Mucosa of rectum (tissue), 2 donors: ENCODE data around the gene ADARB2.

Source experiments
- H3K27ac ChIP-seq, 2 donors: one replicate each; pipeline ENCODE4 v1.7.0; 2013; ENCODE audit warnings: inconsistent platforms in 2 of 2, low read depth in 2 of 2, low read length in 2 of 2
- H3K27me3 ChIP-seq, 2 donors: one replicate each; pipeline ENCODE4 v1.7.0; 2013; ENCODE audit warnings: low read length in 2 of 2; ENCODE audit not compliant: control insufficient read depth in 2 of 2, insufficient read depth in 2 of 2
- H3K36me3 ChIP-seq, 2 donors: one replicate each; pipeline ENCODE4 v1.7.0; 2013; ENCODE audit warnings: low read length in 2 of 2; ENCODE audit not compliant: control insufficient read depth in 2 of 2, insufficient read depth in 2 of 2
- H3K4me1 ChIP-seq, 2 donors: one replicate each; pipeline ENCODE4 v1.7.0; 2013; ENCODE audit warnings: low read length in 2 of 2, mild to moderate bottlenecking in 1 of 2; ENCODE audit not compliant: control insufficient read depth in 2 of 2, insufficient read depth in 2 of 2
- H3K4me3 ChIP-seq, 2 donors: one replicate each; pipeline ENCODE4 v1.7.0; 2013; ENCODE audit warnings: low read length in 2 of 2
- H3K9ac ChIP-seq, 2 donors: one replicate each; pipeline ENCODE4 v1.7.0; 2013; ENCODE audit warnings: low read length in 2 of 2, low read depth in 1 of 2, mild to moderate bottlenecking in 1 of 2
- H3K9me3 ChIP-seq, 2 donors: one replicate each; pipeline ENCODE4 v1.7.0; 2013; ENCODE audit warnings: low read length in 2 of 2; ENCODE audit not compliant: control insufficient read depth in 2 of 2
- donor health status: healthy.
- donor health status: Normal muscosa, but diverticular disease.

Gene ADARB2

DNA sequence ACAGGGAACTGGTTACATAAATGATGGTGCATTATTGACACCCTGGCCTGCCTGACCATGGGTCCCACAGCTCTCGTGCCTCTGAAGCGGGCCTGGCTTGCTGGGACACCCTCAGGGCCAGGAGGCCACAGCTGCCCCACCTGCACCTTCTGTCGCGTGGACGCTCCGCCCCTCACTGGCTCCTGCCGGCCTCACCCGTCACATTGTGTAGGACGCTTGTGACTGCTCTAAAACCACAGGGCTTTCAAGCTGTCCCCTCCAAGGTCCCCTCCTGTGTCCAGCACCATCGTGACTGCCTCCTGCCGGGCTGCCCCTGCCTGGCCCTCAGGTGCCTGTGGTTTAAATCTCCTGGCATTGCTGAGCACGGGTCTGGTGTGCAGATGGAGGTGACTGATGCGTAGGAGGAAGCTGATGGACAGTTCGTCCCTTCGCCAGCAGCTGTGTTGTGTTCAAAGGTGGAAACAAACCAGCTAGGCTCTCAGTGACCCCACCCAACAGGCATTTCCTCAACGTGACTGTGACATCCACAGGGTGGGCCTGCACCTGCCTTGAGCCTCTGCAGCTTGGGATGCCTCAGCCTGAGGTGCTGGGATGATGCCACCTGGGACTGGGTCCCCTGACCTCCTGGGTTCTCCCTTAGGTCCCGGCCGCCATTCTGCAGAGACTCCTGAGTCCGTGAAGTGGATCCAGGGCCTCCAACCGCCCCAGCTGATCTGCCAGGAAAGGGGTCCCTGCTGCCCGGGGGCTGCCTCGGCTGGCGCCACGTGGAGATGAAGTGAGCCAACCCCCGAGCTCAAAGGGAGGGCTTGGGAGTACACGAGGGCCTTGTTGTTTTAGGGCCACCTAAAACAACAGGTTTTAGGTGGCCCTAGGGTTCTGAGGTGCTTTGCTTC, 532.6 kb downstream of the ADARB2 start:
- Histone ChIP-seq H3K36me3 (no peaks in the 10 kb centered on the region), H3K4me3 (no peak overlapping the region), H3K9ac (no peak overlapping the region), H3K27me3 (no peaks in the 10 kb centered on the region), H3K27ac (no peak overlapping the region), H3K9me3 (no peaks in the 10 kb centered on the region), H3K4me1 (no peaks in the 10 kb centered on the region)

GRCh38 chr10:1203704-1204103, 533.6 kb downstream of the ADARB2 start:
- Histone ChIP-seq H3K4me1 (peaks cover 0 to 3% of the 10 kb centered on the region in 2 donors), H3K36me3 (no peaks in the 10 kb centered on the region), H3K27ac (no peak overlapping the region), H3K9ac (no peak overlapping the region), H3K9me3 (no peaks in the 10 kb centered on the region), H3K27me3 (no peaks in the 10 kb centered on the region), H3K4me3 (no peak overlapping the region)

- no peaks in the 10 kb centered on the region for H3K27me3 ChIP-seq
- H3K36me3 ChIP-seq = no peaks in the 10 kb centered on the region
- H3K9me3 ChIP-seq = no peaks in the 10 kb centered on the region
- H3K4me1 ChIP-seq = peaks cover 0 to 4% of the 10 kb centered on the region in 2 donors
- no peak overlapping the region for H3K4me3 ChIP-seq
- no peak overlapping the region for H3K9ac ChIP-seq
- no peak overlapping the region for H3K27ac ChIP-seq
These were observed 534.1 kb downstream of the ADARB2 start for GRCh38 chr10:1203216-1203615.

GRCh38 chr10:1202343-1202742, 535.0 kb downstream of the ADARB2 start:
- Histone ChIP-seq H3K36me3 (no peaks in the 10 kb centered on the region), H3K9me3 (no peaks in the 10 kb centered on the region), H3K4me3 (no peak overlapping the region), H3K9ac (no peak overlapping the region), H3K27me3 (no peaks in the 10 kb centered on the region), H3K4me1 (peaks cover 0 to 4% of the 10 kb centered on the region in 2 donors), H3K27ac (no peak overlapping the region)

DNA sequence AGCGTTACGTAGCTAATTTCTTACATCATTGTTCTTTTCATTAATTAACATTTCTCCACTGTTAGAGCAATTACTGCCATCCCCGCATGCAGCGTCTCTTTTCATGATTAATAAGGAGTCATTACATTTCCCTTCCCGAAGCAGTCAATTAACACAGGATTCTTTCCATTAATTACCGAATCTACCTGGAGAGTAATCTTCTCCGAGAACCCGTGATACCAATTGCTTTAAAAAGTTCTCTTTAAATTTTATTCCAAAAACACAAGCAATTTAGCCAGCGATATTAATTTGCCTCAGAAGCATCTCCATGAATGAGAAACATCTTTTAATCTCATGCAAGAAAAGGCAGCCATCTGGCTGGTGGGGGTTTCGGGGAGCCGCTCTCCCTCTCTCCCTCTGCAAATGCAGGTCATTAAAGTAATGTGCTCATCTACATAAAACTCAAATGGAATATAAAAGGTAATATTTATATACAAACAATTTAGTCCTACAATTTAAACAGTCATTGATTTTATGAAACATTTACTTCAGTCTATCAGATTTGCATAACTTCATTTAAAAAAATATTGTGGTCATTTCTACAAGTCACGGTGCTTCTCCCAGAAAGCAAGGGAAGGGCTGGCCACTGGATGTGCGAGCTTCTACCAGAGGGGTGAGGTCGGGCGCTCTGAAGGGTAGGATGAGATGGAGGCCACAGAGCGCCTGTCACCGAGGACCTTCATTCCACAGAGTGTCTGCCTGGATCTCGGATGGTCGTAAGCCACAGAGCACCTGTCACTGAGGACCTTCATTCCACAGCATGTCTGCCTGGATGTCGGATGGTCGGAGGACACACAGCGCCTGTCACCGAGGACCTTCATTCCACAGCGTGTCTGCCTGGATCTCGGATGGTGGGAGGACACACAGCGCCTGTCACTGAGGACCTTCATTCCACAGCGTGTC, 536.2 kb downstream of the ADARB2 start:
- Histone ChIP-seq H3K27me3 (no peaks in the 10 kb centered on the region), H3K36me3 (no peaks in the 10 kb centered on the region), H3K4me3 (no peak overlapping the region), H3K9ac (no peak overlapping the region), H3K27ac (no peak overlapping the region), H3K9me3 (no peaks in the 10 kb centered on the region), H3K4me1 (peaks cover 0 to 4% of the 10 kb centered on the region in 2 donors)

GRCh38 chr10:1199897-1200721, 537.2 kb downstream of the ADARB2 start:
- Histone ChIP-seq H3K36me3 (no peaks in the 10 kb centered on the region), H3K27ac (no peak overlapping the region), H3K9me3 (no peaks in the 10 kb centered on the region), H3K27me3 (peaks cover 0 to 4% of the 10 kb centered on the region in 2 donors), H3K9ac (no peak overlapping the region), H3K4me3 (no peak overlapping the region), H3K4me1 (peaks cover 0 to 4% of the 10 kb centered on the region in 2 donors)

- no peaks in the 10 kb centered on the region for H3K9me3 ChIP-seq
- H3K27ac ChIP-seq = no peak overlapping the region
- peaks cover 0 to 4% of the 10 kb centered on the region in 2 donors for H3K4me1 ChIP-seq
- H3K4me3 ChIP-seq = no peak overlapping the region
- H3K9ac ChIP-seq = no peak overlapping the region
- no peaks in the 10 kb centered on the region for H3K36me3 ChIP-seq
- peaks cover 0 to 4% of the 10 kb centered on the region in 2 donors for H3K27me3 ChIP-seq
These were observed 538.0 kb downstream of the ADARB2 start for GRCh38 chr10:1199345-1199673.

- Histone ChIP-seq H3K9ac (no peak overlapping the region), H3K36me3 (no peaks in the 10 kb centered on the region), H3K4me1 (peaks cover 0 to 4% of the 10 kb centered on the region in 2 donors), H3K27me3 (peaks cover 0 to 4% of the 10 kb centered on the region in 2 donors), H3K9me3 (no peaks in the 10 kb centered on the region), H3K27ac (no peak overlapping the region), H3K4me3 (no peak overlapping the region)
These were observed 538.6 kb downstream of the ADARB2 start for GRCh38 chr10:1198453-1199344.

- peaks cover 0 to 4% of the 10 kb centered on the region in 2 donors for H3K27me3 ChIP-seq
- H3K36me3 ChIP-seq = no peaks in the 10 kb centered on the region
- no peak overlapping the region for H3K9ac ChIP-seq
- no peaks in the 10 kb centered on the region for H3K9me3 ChIP-seq
- no peak overlapping the region for H3K4me3 ChIP-seq
- H3K27ac ChIP-seq = no peak overlapping the region
- peaks cover 0 to 4% of the 10 kb centered on the region in 2 donors for H3K4me1 ChIP-seq
These were observed 539.9 kb downstream of the ADARB2 start for GRCh38 chr10:1197384-1197783.
